ENCODE measurements around the gene VTI1A. TPM values are rescaled to one million over a fixed set of nuclear protein-coding genes. Genes with fewer than 3 reads are reported as not detected.

The VTI1A gene
- total and polyA plus RNA-seq, 2 experiments from 2014 or later: 20.4 to 39.8 TPM

- Histone ChIP-seq H3K27ac (no peak overlapping the region), H4K20me1 (ENCODE audit: insufficient read depth, poor library complexity, severe bottlenecking) (no peaks in the 10 kb centered on the region), H3K79me2 (no peaks in the 10 kb centered on the region), H3K4me1 (ENCODE audit: insufficient read depth) (peaks cover 31% of the 10 kb centered on the region), H3K4me3 (no peak overlapping the region), H3K9me2 (replicated peaks; ENCODE audit: insufficient read depth) (no peaks in the 10 kb centered on the region), H3K9me3 (ENCODE audit: low read depth) (no peaks in the 10 kb centered on the region), H3K36me3 (replicated peaks; ENCODE audit: insufficient read depth, low read depth) (no peaks in the 10 kb centered on the region), H2AFZ (no peak overlapping the region), H3K4me2 (no peak overlapping the region), H3K27me3 (no peaks in the 10 kb centered on the region)
- no peak for DNase-seq (ENCODE audit: low spot score)
- 91% methylated on average over 18 of the region's 18 CpGs for WGBS (ENCODE audit: low lambda C conversion rate, missing lambda C conversion rate)
- TF ChIP-seq EZH2phosphoT487 (IDR thresholded peaks at IDR 0.05; ENCODE audit: low read depth, severe bottlenecking, unreplicated experiment) (no peak), CTCF (IDR thresholded peaks at IDR 0.05; ENCODE audit: poor library complexity) (no peak), EZH2 (IDR thresholded peaks at IDR 0.05; ENCODE audit: borderline replicate concordance) (no peak)
Observed at GRCh38 chr10:112782200-112782907, 335.3 kb downstream of the VTI1A start.

GRCh38 chr10:112783351-112784021, 336.5 kb downstream of the VTI1A start:
- H3K4me3 ChIP-seq: no peak overlapping the region
- H2AFZ ChIP-seq: no peak overlapping the region
- no peaks in the 10 kb centered on the region for H4K20me1 ChIP-seq (ENCODE audit: insufficient read depth, poor library complexity, severe bottlenecking)
- peaks cover 31% of the 10 kb centered on the region for H3K4me1 ChIP-seq (ENCODE audit: insufficient read depth)
- no peaks in the 10 kb centered on the region for H3K36me3 ChIP-seq (replicated peaks; ENCODE audit: insufficient read depth, low read depth)
- H3K79me2 ChIP-seq: no peaks in the 10 kb centered on the region
- peak overlapping the region; percentile 58 for H3K4me2 ChIP-seq
- H3K9me2 ChIP-seq (replicated peaks; ENCODE audit: insufficient read depth): no peaks in the 10 kb centered on the region
- WGBS (ENCODE audit: low lambda C conversion rate, missing lambda C conversion rate): 67% methylated on average over 14 of the region's 14 CpGs
- H3K27ac ChIP-seq: peak overlapping the region; percentile 38
- no peak for DNase-seq (ENCODE audit: low spot score)
- no peak for TF ChIP-seq EZH2phosphoT487 (IDR thresholded peaks at IDR 0.05; ENCODE audit: low read depth, severe bottlenecking, unreplicated experiment)
- TF ChIP-seq EZH2 (IDR thresholded peaks at IDR 0.05; ENCODE audit: borderline replicate concordance): no peak
- TF ChIP-seq CTCF (IDR thresholded peaks at IDR 0.05; ENCODE audit: poor library complexity): no peak
- H3K27me3 ChIP-seq: no peaks in the 10 kb centered on the region
- no peaks in the 10 kb centered on the region for H3K9me3 ChIP-seq (ENCODE audit: low read depth)

GRCh38 chr10:112784022-112784461, 337.0 kb downstream of the VTI1A start:
- DNase-seq (ENCODE audit: low spot score): no peak
- no peak overlapping the region for H3K4me3 ChIP-seq
- 32% methylated on average over 8 of the region's 8 CpGs for WGBS (ENCODE audit: low lambda C conversion rate, missing lambda C conversion rate)
- H3K36me3 ChIP-seq (replicated peaks; ENCODE audit: insufficient read depth, low read depth): no peaks in the 10 kb centered on the region
- no peak overlapping the region for H2AFZ ChIP-seq
- no peaks in the 10 kb centered on the region for H3K9me2 ChIP-seq (replicated peaks; ENCODE audit: insufficient read depth)
- peaks cover 26% of the 10 kb centered on the region for H3K4me1 ChIP-seq (ENCODE audit: insufficient read depth)
- peak overlapping the region; percentile 38 for H3K27ac ChIP-seq
- no peaks in the 10 kb centered on the region for H3K27me3 ChIP-seq
- TF ChIP-seq CTCF (IDR thresholded peaks at IDR 0.05; ENCODE audit: poor library complexity): no peak
- no peaks in the 10 kb centered on the region for H4K20me1 ChIP-seq (ENCODE audit: insufficient read depth, poor library complexity, severe bottlenecking)
- peak overlapping the region; percentile 58 for H3K4me2 ChIP-seq
- no peaks in the 10 kb centered on the region for H3K9me3 ChIP-seq (ENCODE audit: low read depth)
- no peaks in the 10 kb centered on the region for H3K79me2 ChIP-seq
